RKO (cell line): ENCODE results near the gene RAB6B.
A peak's percentile ranks its signal among the peaks of the same experiment; 100 is the strongest.

Source experiments
- DNase-seq: peaks from one replicate; pipeline ENCODE4 v3.0.0-alpha.2; 2016; ENCODE audit warnings: low spot score

RAB6B gene

GRCh38 chr3:133835961-133836360 lies 59.7 kb downstream of the RAB6B start:
- no peak for DNase-seq

- no peak for DNase-seq
Measured at GRCh38 chr3:133835418-133835743, 60.3 kb downstream of the RAB6B start.

GRCh38 chr3:133834621-133835417 lies 60.9 kb downstream of the RAB6B start:
- DNase-seq = no peak

DNA sequence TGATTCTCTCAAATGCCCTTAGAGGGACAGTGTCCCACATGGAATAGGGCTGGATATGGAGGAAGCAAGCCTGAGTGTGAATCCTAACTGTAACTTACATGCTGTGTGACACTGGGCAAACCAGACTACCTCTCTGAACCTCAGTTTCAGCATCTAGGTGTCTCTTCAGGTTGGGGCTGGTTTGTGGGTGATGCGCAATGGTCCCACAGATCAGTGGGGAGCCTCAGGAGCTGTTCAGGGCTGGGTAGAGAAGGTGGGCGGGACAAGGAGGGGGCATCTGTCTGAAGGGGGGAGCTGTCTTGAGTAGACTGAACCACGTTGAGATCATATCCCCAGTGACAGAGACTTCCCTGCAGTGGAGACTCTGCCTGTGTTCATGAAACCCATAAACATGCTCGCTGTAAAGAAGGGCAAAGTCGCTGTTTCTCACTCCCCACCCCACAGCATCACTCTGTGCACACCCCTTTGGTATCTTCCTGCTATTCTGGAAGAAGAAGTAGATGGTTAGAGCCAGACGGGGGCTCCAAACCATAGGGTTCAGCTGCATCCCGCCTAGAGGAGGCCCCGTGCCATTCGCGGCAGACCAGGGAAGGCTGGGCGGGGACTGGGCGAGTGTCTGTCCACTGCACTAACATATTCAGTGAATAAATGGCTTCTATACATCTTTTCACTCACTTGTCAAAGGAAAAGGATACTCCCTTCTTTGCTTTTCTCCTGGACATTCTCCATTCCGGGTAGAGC lies 61.6 kb downstream of the RAB6B start:
- no peak for DNase-seq

- DNase-seq = no peak
Measured at GRCh38 chr3:133833267-133833666, 62.4 kb downstream of the RAB6B start.

GRCh38 chr3:133832802-133833144 lies 62.9 kb downstream of the RAB6B start:
- no peak for DNase-seq

GRCh38 chr3:133831966-133832801 lies 63.5 kb downstream of the RAB6B start:
- DNase-seq = no peak

GRCh38 chr3:133830071-133830470 lies 65.6 kb downstream of the RAB6B start:
- no peak for DNase-seq

DNA sequence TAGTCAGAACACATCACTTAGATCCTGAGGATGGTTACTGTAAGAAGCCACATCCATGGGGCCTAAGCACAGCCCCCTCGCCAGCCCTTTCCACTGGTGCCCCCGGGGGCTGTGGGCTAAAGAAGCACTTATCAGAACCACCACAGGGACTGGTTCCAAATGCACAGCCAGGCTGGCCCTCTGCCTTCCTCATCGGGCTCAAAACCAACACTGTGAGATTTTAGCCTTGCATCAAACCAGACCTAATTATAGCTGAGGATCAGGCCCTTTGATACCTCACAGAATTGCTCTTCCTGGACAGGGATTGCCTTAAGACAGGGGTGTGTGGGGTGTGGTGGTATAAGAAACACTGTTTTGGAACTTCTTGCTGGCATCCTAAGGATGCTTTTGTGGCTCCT lies 66.4 kb downstream of the RAB6B start:
- no peak for DNase-seq

DNA sequence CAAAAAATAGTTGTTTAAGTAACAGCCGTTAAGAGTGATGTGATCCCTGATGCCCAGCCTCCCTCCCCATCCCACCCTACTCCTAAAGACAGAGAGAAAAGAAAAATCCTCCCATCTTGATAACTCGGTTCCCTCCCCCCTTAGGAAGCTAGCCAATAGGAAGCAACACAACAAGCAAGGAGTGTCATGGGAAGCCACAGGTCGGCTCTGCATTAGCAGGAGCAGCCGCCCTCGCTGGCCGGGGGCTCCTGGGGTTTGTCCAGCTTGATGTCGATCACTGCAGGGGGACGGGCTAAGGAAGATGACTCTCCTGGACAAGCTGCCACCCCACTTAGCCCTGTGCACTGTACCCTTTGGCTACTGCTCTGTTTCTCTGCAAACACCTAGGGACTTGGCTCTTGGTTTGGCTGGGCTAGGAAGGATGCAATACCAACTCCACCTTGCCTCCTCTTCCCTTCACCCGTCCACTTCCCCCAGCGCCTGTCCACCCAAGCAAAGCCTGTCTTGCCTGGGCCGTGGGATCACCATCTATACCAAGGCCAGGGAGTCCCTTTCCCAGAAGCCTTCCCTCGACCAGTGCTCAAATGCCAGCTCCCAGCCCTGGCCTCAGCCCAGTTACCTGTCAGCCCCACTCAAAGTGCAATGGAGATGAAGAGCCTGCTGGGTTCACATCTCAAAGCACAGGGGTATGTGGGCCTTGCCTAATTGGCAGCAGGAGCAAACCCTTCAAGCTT lies 66.9 kb downstream of the RAB6B start:
- DNase-seq = no peak

GRCh38 chr3:133827684-133828083 lies 68.0 kb downstream of the RAB6B start:
- no peak for DNase-seq

DNA sequence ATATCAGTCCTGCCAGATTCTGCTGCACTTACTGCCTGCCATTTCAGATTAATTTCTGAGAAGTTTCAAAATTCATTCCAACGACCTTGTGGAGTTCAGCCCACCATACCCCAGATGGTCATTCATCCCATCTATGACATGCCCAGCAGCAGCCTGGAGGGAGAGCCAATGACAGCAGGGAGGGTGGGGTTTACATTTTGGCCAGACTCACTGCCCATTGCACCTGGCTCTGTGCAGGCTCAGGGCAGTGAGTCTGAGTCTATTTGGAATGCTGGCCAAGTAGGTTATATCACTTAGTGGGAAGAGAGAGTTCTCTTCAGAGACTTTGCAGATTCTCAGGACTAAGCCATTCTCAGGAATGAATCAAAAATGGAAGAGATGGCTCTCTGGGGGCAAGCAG lies 68.5 kb downstream of the RAB6B start:
- DNase-seq = no peak

DNA sequence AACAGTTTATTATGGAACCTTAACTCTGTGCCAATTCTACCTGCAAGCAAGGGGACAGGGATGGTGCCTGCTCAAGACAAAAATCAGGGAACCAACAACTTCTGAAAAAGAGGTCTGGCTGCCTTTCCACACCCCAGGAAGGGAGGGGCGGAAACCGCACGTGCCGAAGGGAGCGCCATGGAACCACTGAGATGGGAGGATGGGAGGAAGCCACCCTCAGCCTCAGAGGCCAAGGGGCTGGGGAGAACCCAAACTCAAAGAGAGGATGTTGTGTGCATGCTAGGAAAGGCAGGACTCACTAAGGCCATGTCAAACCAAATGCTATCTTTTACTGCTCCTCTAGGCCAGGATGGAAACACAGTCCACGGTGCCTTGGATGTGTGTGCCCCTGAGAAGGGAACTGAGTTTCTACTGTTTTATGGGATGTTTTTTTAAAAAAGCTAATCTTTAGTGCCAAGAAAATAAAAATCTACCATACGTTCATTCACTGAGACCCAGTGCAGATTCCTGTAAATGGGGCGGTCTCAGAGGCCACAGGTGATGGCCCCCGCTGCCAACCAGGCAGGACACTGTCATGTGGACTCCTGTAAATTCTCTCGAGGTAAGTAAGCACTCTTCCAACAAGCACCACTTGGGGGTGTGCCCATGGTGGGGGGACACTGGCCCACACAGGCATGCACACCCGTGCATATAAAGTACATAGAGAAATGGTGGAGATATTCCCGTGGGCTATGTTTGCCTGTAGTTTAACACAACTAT lies 69.5 kb downstream of the RAB6B start:
- DNase-seq = no peak

- no peak for DNase-seq
Measured at GRCh38 chr3:133824961-133825485, 70.7 kb downstream of the RAB6B start.

DNA sequence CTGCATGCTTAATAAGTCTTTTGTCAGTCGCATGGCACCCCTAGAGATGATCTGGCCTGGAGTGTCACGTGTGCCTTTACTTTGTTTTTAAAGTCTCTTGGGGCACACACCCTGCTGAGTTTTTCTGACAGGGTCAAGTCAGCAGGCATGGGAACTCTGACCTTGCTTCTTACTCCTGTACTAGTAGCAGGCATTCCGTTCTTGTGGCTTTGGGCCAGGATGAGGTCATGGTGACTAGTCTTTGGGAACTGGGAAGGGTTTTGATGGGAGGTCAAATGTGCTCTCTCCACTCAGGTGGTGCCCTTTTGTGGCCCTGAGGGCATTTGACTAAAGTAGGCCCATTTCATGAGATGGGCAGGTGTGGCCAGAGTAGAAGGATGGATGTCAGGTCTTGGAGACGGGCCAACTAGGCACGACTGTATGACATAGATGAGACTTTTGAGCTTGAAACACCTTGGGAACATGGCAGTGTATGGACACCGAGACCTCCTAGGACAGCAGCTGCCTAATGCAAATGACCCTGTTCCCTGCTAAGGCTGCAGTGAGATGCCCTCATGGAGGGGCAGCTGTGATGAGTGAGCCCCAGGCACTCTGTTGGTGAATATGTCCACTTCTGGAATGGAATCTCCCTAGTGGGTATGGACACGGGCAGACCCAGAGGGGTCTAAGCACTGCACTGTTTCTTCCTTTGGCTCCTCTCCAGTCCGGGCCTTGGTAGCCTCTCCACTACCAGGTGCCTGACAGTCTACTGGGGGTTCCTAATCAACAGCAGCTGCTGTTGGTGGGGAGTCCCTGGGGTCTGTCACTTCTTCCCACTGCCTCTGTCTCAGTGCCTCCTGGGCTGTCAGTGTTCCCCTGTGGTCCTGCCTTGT lies 73.7 kb downstream of the RAB6B start:
- peak; percentile 96 for DNase-seq

GRCh38 chr3:133820889-133821675 lies 74.6 kb downstream of the RAB6B start:
- DNase-seq = no peak

GRCh38 chr3:133820129-133820528 lies 75.6 kb downstream of the RAB6B start:
- no peak for DNase-seq

DNA sequence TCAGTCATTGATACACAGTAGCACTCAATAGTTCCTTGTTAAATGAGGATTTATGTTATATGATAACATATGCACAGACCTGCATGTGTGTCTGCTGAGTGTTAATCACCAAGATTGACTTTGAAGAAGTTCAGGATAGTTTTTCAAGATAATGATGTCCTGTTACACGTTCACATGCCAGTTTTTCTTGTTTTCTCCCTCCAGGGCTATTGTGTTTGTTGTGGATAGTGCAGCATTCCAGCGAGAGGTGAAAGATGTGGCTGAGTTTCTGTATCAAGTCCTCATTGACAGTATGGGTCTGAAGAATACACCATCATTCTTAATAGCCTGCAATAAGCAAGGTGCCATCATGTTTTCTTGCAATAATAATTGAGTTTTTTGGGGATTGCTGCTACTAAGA lies 80.3 kb downstream of the RAB6B start:
- DNase-seq = no peak

DNA sequence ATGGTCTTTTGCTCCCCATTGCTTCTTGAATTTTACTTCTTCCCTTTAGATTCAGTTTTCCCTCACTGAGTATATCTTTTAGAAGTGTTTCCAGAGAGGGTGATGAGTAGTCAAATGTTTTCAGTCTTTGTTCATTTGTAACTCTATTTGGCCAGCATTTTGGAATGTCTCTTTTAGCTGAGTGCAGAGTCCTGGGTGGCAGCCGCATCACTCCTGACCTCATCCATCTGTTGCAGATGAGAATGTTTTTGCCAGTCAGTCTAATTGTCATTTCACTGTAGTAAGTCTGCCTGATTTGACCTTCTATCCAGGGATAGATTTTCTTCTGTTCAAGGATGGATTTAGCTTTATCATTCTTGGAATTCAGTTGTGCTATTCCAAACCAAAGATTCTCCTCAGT lies 82.8 kb downstream of the RAB6B start:
- no peak for DNase-seq
